Cardiac muscle cell (in vitro differentiated cells and primary cell): ENCODE data around the gene ENOPH1. TPM values are rescaled to one million over a fixed set of nuclear protein-coding genes. Genes with fewer than 3 reads are reported as not detected.

Experiments used
- DNase-seq, 2 donors: peaks; one replicate each; pipeline versions ENCODE4 v3.0.0 to v3.0.0-alpha.2; 2010 to 2017; ENCODE audit warnings: low read depth in 1 of 2, low spot score in 1 of 2
- H3K27ac ChIP-seq: fragments of 200-600 bp; sonication (generic); 2 replicates; pipeline ENCODE4 v1.5.1; 2016
- H3K27me3 ChIP-seq: fragments of 200-600 bp; sonication (generic); 2 replicates; pipeline ENCODE4 v1.6.0; 2016; ENCODE audit warnings: control low read depth
- H3K36me3 ChIP-seq: fragments of 200-600 bp; sonication (generic); 2 replicates; pipeline ENCODE4 v1.5.1; 2016; ENCODE audit warnings: control low read depth
- H3K4me1 ChIP-seq: fragments of 200-600 bp; sonication (generic); 2 replicates; pipeline ENCODE4 v1.8.1; 2017; ENCODE audit warnings: low read depth, mild to moderate bottlenecking, mixed run types
- H3K4me3 ChIP-seq: fragments of 200-600 bp; sonication (generic); 2 replicates; pipeline ENCODE4 v1.5.1; 2016; ENCODE audit warnings: mild to moderate bottlenecking
- H3K9me3 ChIP-seq: fragments of 200-600 bp; sonication (generic); 2 replicates; pipeline ENCODE4 v1.5.1; 2017; ENCODE audit warnings: low read depth, mild to moderate bottlenecking, control low read depth
- polyA plus RNA-seq: library from polyadenylated mRNA; unstranded; fragments of >200 nt; fragmentation: Nextera tagmentation; extraction: Ambion mirVana; gene quantifications from 2 replicates; pipeline ENCODE4 v1.2.1, GENCODE V29; 2016
- total RNA-seq: library from RNA; depleted of rRNA; stranded (reverse); fragments of >200 nt; gene quantifications from 2 replicates; pipeline ENCODE4 v1.2.3, GENCODE V29; 2016
- TF ChIP-seq, protein P1 (sequence below): IDR thresholded peaks from 2 replicates; pipeline ENCODE4 v1.5.1; 2012; ENCODE audit warnings: low read depth, mild to moderate bottlenecking, low read length

The ENOPH1 gene
- total and polyA plus RNA-seq, 2 experiments from 2014 or later = 23.2 to 43.4 TPM

DNA sequence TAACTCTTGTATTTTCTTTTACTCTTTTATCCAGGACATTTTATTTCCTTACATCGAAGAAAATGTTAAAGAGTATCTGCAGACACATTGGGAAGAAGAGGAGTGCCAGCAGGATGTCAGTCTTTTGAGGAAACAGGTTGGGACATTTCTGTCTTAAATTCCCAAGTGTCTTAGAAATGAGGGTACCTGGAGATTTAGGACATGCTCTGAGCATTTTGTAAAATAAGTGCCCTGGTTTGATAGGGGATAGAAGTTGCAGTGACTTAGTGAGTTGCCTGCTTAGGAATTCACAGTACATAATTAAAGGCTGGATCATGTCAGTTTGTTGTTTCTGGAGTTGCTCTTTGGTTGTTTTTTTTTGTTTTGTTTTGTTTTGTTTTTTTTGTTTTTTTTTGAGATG is 17.5 kb downstream of the ENOPH1 start:
- Histone ChIP-seq H3K27me3 (no peaks in the 10 kb centered on the region), H3K27ac (no peak overlapping the region), H3K36me3 (peaks cover 14% of the 10 kb centered on the region), H3K4me1 (no peaks in the 10 kb centered on the region), H3K9me3 (no peaks in the 10 kb centered on the region), H3K4me3 (no peak overlapping the region)
- TF ChIP-seq, protein P1, sequence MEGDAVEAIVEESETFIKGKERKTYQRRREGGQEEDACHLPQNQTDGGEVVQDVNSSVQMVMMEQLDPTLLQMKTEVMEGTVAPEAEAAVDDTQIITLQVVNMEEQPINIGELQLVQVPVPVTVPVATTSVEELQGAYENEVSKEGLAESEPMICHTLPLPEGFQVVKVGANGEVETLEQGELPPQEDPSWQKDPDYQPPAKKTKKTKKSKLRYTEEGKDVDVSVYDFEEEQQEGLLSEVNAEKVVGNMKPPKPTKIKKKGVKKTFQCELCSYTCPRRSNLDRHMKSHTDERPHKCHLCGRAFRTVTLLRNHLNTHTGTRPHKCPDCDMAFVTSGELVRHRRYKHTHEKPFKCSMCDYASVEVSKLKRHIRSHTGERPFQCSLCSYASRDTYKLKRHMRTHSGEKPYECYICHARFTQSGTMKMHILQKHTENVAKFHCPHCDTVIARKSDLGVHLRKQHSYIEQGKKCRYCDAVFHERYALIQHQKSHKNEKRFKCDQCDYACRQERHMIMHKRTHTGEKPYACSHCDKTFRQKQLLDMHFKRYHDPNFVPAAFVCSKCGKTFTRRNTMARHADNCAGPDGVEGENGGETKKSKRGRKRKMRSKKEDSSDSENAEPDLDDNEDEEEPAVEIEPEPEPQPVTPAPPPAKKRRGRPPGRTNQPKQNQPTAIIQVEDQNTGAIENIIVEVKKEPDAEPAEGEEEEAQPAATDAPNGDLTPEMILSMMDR = no peak
- no peak for DNase-seq

DNA sequence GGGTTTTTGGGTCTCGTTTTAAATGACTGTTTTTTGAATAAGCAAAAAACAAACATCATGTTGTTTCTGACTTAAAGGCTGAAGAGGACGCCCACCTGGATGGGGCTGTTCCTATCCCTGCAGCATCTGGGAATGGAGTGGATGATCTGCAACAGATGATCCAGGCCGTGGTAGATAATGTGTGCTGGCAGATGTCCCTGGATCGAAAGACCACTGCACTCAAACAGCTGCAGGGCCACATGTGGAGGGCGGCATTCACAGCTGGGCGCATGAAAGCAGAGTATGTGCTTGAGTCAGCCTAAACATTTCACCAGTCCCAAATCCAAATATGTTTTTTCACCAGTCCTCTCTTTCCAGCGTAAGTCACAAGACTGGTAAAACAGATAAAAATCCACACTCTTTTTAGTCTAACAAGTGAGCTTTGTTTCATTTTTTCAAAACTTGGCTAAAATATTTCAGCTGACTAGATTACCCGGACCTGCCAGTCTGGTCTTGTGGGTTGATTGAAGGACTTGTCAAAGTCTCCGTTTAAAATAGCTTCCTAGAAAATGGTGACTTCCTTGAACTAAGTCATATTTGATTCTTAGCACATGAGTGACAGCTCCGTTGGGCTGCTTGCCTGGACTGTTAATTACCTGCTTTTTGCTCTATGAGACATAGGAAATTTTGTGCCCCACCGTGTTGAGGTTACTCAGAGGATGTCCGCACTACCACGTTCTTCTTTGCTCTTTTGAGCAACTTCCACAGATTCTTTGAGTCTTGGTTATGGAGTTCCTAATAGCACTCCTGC is 20.8 kb downstream of the ENOPH1 start:
- no peak for DNase-seq
- Histone ChIP-seq H3K9me3 (no peaks in the 10 kb centered on the region), H3K27me3 (no peaks in the 10 kb centered on the region), H3K4me1 (no peaks in the 10 kb centered on the region), H3K36me3 (peaks cover 24% of the 10 kb centered on the region), H3K27ac (no peak overlapping the region), H3K4me3 (no peak overlapping the region)
- TF ChIP-seq, protein P1 = no peak

DNA sequence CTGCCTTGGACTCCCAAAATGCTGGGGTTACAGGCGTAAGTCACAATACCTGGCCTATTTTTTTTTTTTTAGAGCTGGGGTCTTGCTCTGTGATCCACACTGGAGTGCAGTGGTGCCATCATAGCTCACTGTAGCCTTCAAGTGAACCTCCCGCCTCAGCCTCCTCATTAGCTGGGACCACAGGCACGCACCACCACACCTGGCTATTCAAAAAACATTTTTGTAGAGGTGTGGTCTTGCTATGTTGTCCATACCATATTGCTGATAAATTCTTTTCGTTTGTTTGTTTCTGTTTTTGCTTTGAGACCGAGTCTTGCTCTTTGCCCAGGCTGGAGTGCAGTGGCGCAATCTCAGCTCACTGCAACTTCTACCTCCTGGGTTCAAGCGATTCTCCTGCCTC is 21.6 kb downstream of the ENOPH1 start:
- no peak for DNase-seq
- Histone ChIP-seq H3K9me3 (no peaks in the 10 kb centered on the region), H3K27ac (no peak overlapping the region), H3K4me1 (no peaks in the 10 kb centered on the region), H3K36me3 (peaks cover 26% of the 10 kb centered on the region), H3K27me3 (no peaks in the 10 kb centered on the region), H3K4me3 (no peak overlapping the region)
- TF ChIP-seq, protein P1 = no peak

DNA sequence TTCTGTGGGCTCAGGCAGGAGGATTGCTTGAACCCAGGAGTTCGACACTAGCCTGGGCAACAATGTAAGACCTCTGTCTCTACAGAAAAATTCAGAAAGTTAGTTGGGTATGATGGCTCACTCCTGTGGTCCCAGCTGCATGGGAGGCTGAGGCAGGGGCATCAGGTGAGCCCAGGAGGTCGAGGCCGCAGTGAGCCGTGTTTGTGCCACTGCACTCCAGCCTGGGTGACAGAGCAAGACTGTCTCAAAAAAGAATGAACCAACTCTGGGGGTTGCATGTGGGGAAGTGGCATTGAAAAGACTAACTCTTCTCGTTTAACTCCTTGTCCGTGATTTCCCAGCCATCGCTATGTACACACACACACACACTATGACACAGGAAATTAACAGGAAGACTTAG is 26.9 kb downstream of the ENOPH1 start:
- Histone ChIP-seq H3K27ac (no peak overlapping the region), H3K27me3 (no peaks in the 10 kb centered on the region), H3K36me3 (peaks cover 27% of the 10 kb centered on the region), H3K9me3 (no peaks in the 10 kb centered on the region), H3K4me1 (no peaks in the 10 kb centered on the region), H3K4me3 (no peak overlapping the region)
- DNase-seq = no peak
- TF ChIP-seq, protein P1 = no peak

DNA sequence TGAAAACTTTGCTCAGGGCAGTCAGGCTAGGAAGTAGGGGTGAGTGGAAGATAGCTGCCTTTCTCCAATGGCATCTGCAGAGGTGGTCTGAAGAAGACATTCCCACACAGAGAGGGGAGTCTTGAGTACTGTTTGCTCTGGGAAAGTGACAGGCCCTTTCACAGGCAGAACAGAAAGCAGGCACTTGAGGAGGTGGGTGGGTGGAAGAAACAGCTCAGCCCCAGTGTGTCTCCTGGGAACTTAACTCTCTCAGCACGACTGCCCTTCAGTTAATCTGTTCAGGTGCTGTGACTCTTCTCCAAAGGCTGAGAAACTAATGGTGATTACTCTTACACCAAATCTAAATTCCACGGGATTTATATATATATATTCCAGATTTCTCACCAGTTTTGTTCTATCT is 28.3 kb downstream of the ENOPH1 start:
- H3K4me3 ChIP-seq = no peak overlapping the region
- H3K4me1 ChIP-seq = no peaks in the 10 kb centered on the region
- peak in 1 of 2 donors; percentile 22 for DNase-seq
- peak overlapping the region; percentile 59 for H3K27ac ChIP-seq
- no peaks in the 10 kb centered on the region for H3K27me3 ChIP-seq
- H3K9me3 ChIP-seq = no peaks in the 10 kb centered on the region
- TF ChIP-seq, protein P1 = no peak
- H3K36me3 ChIP-seq = peaks cover 22% of the 10 kb centered on the region
